HEK293T (cell line): Measurements from ENCODE around the gene CD247.

ENCODE experiments used
- CTCF ChIA-PET: fragments of 350-600 bp; formaldehyde crosslinking; extraction: SDS; loops from one replicate; lab custom pipeline; 2021; ENCODE audit warnings: antibody characterized with exemption, inconsistent platforms; lab: Yijun Ruan, JAX
- POLR2A ChIA-PET: fragments of 350-600 bp; formaldehyde crosslinking; extraction: SDS; loops from one replicate; lab custom pipeline; 2020; ENCODE audit warnings: antibody characterized with exemption, inconsistent platforms; lab: Yijun Ruan, JAX
- DNase-seq: peaks from one replicate; pipeline ENCODE4 v3.0.0; 2012; ENCODE audit warnings: mixed read lengths; ENCODE audit errors: extremely low spot score
- ARNT ChIP-seq: fragments of 450-650 bp; IDR thresholded peaks from 2 replicates; pipeline ENCODE4 v1.6.1; 2017; ENCODE audit warnings: mild to moderate bottlenecking
- BHLHE40 ChIP-seq: fragments of 450-650 bp; IDR thresholded peaks from 2 replicates; pipeline ENCODE4 v1.6.1; 2016; ENCODE audit warnings: mild to moderate bottlenecking, moderate library complexity, borderline replicate concordance
- CTBP1 ChIP-seq: fragments of 450-650 bp; IDR thresholded peaks from 2 replicates; pipeline ENCODE4 v1.6.1; 2016; ENCODE audit warnings: borderline replicate concordance
- ELF4 ChIP-seq: fragments of 450-650 bp; IDR thresholded peaks from 2 replicates; pipeline ENCODE4 v1.6.1; 2017; ENCODE audit warnings: antibody characterized with exemption
- FOXA1 ChIP-seq: fragments of 450-650 bp; IDR thresholded peaks from 2 replicates; pipeline ENCODE4 v1.6.1; 2016; ENCODE audit warnings: mild to moderate bottlenecking
- FOXK2 ChIP-seq: fragments of 450-650 bp; IDR thresholded peaks from 2 replicates; pipeline ENCODE4 v1.6.1; 2016; ENCODE audit warnings: mild to moderate bottlenecking
- FOXM1 ChIP-seq: fragments of 450-650 bp; IDR thresholded peaks from 2 replicates; pipeline ENCODE4 v1.6.1; 2017; ENCODE audit warnings: mild to moderate bottlenecking, borderline replicate concordance
- HDGF ChIP-seq: fragments of 450-650 bp; IDR thresholded peaks from 2 replicates; pipeline ENCODE4 v1.6.1; 2017; ENCODE audit warnings: antibody characterized with exemption, borderline replicate concordance
- L3MBTL2 ChIP-seq: fragments of 450-650 bp; conservative IDR thresholded peaks from 2 replicates; pipeline ENCODE4 v1.6.1; 2016; ENCODE audit warnings: mild to moderate bottlenecking
- LEF1 ChIP-seq: fragments of 450-650 bp; IDR thresholded peaks from 2 replicates; pipeline ENCODE4 v1.6.1; 2017; ENCODE audit warnings: mild to moderate bottlenecking, borderline replicate concordance
- NFRKB ChIP-seq: fragments of 450-650 bp; IDR thresholded peaks from 2 replicates; pipeline ENCODE4 v1.6.1; 2016; ENCODE audit warnings: mild to moderate bottlenecking, moderate library complexity
- PKNOX1 ChIP-seq: fragments of 450-650 bp; IDR thresholded peaks from 2 replicates; pipeline ENCODE4 v1.6.1; 2016
- SP1 ChIP-seq: fragments of 450-650 bp; IDR thresholded peaks from 2 replicates; pipeline ENCODE4 v1.6.1; 2017
- SUZ12 ChIP-seq: fragments of 450-650 bp; IDR thresholded peaks from 2 replicates; pipeline ENCODE4 v1.6.1; 2016; ENCODE audit warnings: mild to moderate bottlenecking
- TARDBP ChIP-seq: fragments of 450-650 bp; IDR thresholded peaks from 2 replicates; pipeline ENCODE4 v1.6.1; 2016
- ZNF384 ChIP-seq: fragments of 450-650 bp; IDR thresholded peaks from 2 replicates; pipeline ENCODE4 v1.6.1; 2016

The CD247 gene

GRCh38 chr1:167428395-167428794 lies 89.9 kb downstream of the CD247 start:
- POLR2A ChIA-PET = no interaction called here
- TF ChIP-seq ZNF384 (no peak), SP1 (no peak), NFRKB (no peak), PKNOX1 (no peak), SUZ12 (no peak), FOXM1 (no peak), L3MBTL2 (no peak), LEF1 (no peak), ELF4 (no peak), HDGF (no peak), FOXK2 (no peak), ARNT (no peak), FOXA1 (no peak), BHLHE40 (no peak), TARDBP (no peak), CTBP1 (no peak)
- DNase-seq = no peak
- CTCF ChIA-PET = no interaction called here

DNA sequence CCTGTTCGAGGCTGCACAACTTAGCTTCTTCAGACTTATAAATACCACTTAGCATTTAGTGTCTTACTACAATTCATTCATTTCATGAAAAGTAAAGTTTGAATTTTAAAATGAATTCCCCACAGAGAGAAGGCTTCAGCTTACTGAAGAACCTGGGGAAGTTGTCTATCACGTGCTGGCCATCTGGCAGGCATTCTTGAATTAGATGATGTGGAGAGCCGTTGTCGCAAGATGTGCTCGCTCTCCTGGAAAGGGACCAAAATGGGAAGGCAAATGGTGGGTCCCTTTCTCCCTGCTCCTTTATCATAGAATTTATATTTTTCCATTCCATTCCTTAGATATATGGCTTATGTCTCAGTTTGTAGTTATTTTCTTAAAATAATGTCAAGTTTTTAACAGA lies 90.5 kb downstream of the CD247 start:
- TF ChIP-seq HDGF (no peak), FOXK2 (no peak), LEF1 (no peak), BHLHE40 (no peak), SP1 (no peak), NFRKB (no peak), FOXA1 (no peak), CTBP1 (no peak), PKNOX1 (no peak), L3MBTL2 (no peak), SUZ12 (no peak), ARNT (no peak), ELF4 (no peak), FOXM1 (no peak), TARDBP (no peak), ZNF384 (no peak)
- POLR2A ChIA-PET = no interaction called here
- CTCF ChIA-PET = interaction anchor here (0.6 kb wide), 1 partner anchor 158 kb away, joined by 3 read pairs; no protein-coding TSS in a partner anchor
- DNase-seq = no peak

- TF ChIP-seq LEF1 = no peak
- no peak for TF ChIP-seq PKNOX1
- TF ChIP-seq BHLHE40 = no peak
- TF ChIP-seq ARNT = no peak
- TF ChIP-seq CTBP1 = no peak
- TF ChIP-seq SP1 = no peak
- no peak for TF ChIP-seq NFRKB
- TF ChIP-seq FOXM1 = no peak
- no peak for TF ChIP-seq FOXK2
- no peak for TF ChIP-seq L3MBTL2
- TF ChIP-seq FOXA1 = no peak
- TF ChIP-seq TARDBP = no peak
- DNase-seq = no peak
- ChIA-PET CTCF (no interaction called here), POLR2A (no interaction called here)
Measured at GRCh38 chr1:167426716-167427115, 91.6 kb downstream of the CD247 start.

- CTCF ChIA-PET = interaction anchor here (0.7 kb wide), 1 partner anchor 14 kb away, joined by 3 read pairs; no protein-coding TSS in a partner anchor
- POLR2A ChIA-PET = no interaction called here
- TF ChIP-seq LEF1 (no peak), ARNT (no peak), CTBP1 (no peak), PKNOX1 (no peak), FOXK2 (no peak), NFRKB (no peak), BHLHE40 (no peak), SUZ12 (no peak), FOXM1 (no peak), L3MBTL2 (no peak), FOXA1 (no peak), ELF4 (no peak), ZNF384 (no peak), SP1 (no peak), TARDBP (no peak), HDGF (no peak)
- no peak for DNase-seq
Measured at GRCh38 chr1:167425482-167425881, 92.8 kb downstream of the CD247 start.

DNA sequence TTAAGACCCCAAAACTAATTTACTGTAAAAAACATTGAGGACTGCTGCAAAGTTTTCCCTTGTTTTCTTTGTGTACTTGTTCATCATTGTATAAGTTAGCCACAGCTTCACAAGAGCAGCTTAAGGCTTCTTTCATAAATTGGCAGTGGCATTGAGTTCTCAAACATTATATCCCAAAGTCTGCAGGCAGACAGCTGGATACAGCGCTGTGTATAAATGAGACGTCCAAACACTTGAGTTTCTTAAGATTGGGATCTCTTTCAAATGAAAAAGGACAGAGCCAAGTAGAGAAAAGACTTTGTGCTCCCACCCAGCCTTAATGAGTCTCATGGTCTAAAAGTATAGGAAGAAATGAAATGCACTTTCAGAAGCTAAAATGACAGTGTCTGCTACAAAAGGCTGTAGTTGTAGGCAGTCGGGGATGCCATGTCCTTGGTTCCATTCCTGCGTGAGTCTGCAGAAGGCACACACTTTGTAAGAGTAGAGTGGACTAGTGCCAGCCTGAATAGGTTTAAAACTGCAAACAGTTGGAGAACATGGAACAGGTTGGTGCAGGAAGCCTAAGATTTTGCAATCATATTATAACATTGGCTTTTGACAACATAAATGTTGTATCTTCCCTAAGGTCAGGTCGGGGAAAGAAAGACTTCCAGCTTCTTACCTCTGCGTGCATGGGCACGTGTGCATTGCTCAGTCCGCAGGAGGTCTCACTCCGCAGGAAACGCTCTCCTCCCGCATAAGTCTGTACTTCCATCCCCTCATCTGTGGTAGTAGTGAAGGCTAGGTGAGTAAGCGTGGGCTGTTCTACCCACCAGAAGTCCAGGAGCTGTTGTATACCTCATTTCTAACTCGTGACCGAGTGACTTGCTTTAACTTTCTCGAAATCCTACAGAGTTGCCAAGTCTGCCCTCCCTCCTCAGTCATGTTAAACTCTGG lies 94.4 kb downstream of the CD247 start:
- POLR2A ChIA-PET = no interaction called here
- TF ChIP-seq ZNF384 (no peak), SP1 (no peak), ARNT (no peak), L3MBTL2 (no peak), LEF1 (no peak), ELF4 (no peak), SUZ12 (no peak), PKNOX1 (no peak), TARDBP (no peak), FOXA1 (no peak)
- DNase-seq = no peak
- CTCF ChIA-PET = no interaction called here
